HepG2 (cell line): ENCODE results near the gene MRPL38. TPM values are rescaled to one million over a fixed set of nuclear protein-coding genes. Genes with fewer than 3 reads are reported as not detected.
A peak's percentile ranks its signal among the peaks of the same experiment; 100 is the strongest.

ENCODE experiments used
- DNMT3B ChIP-seq: conservative IDR thresholded peaks from 2 replicates; pipeline ENCODE4 v1.6.1; 2016; ENCODE audit warnings: missing biosample characterization, control low read depth
- EHMT2 ChIP-seq: fragments of 200-600 bp; sonication (generic); IDR thresholded peaks from 2 replicates; pipeline ENCODE4 v1.7.0; 2017; ENCODE audit warnings: antibody characterized with exemption, low read depth, low read length, borderline replicate concordance
- FOXO4 ChIP-seq: sonication (generic); formaldehyde crosslinking; conservative IDR thresholded peaks from 2 replicates; pipeline ENCODE4 v1.8.1; 2023; ENCODE audit warnings: missing genetic modification reagents
- KDM3A ChIP-seq: IDR thresholded peaks from 2 replicates; pipeline ENCODE4 v1.6.1; 2018; ENCODE audit warnings: low read depth, missing compliant biosample characterization
- KLF6 ChIP-seq: IDR thresholded peaks from 2 replicates; pipeline ENCODE4 v1.8.0; 2016; ENCODE audit warnings: missing biosample characterization, missing genetic modification reagents
- MED8 ChIP-seq: sonication (generic); formaldehyde crosslinking; IDR thresholded peaks from 2 replicates; pipeline ENCODE4 v1.8.1; 2023; ENCODE audit warnings: mild to moderate bottlenecking, missing genetic modification reagents; ENCODE audit not compliant: insufficient replicate concordance
- NCOA1 ChIP-seq: sonication (generic); formaldehyde crosslinking; IDR thresholded peaks from 2 replicates; pipeline ENCODE4 v1.9.0; 2021; ENCODE audit warnings: missing genetic modification reagents
- POGZ ChIP-seq: sonication (generic); formaldehyde crosslinking; IDR thresholded peaks from 2 replicates; pipeline ENCODE4 v1.4.0; 2020; ENCODE audit warnings: mild to moderate bottlenecking, missing genetic modification reagents
- RBFOX2 ChIP-seq: fragments of 200-400 bp; formaldehyde crosslinking; IDR thresholded peaks from 2 replicates; pipeline ENCODE4 v1.6.1; 2017; ENCODE audit warnings: low read depth, mild to moderate bottlenecking, low read length
- U2AF1 ChIP-seq: fragments of 200-400 bp; formaldehyde crosslinking; optimal IDR thresholded peaks from 2 replicates; pipeline ENCODE3; 2017; ENCODE audit warnings: mild to moderate bottlenecking, low read depth, low read length
- ZBTB42 ChIP-seq: sonication (generic); formaldehyde crosslinking; IDR thresholded peaks from 2 replicates; pipeline ENCODE4 v1.5.0; 2020; ENCODE audit warnings: mild to moderate bottlenecking, missing genetic modification reagents
- ZNF501 ChIP-seq: sonication (generic); formaldehyde crosslinking; IDR thresholded peaks from 2 replicates; pipeline ENCODE4 v1.5.1; 2020; ENCODE audit warnings: mild to moderate bottlenecking, moderate library complexity, missing genetic modification reagents
- ZNF503 ChIP-seq: sonication (generic); formaldehyde crosslinking; IDR thresholded peaks from 2 replicates; pipeline ENCODE4 v1.4.0; 2020; ENCODE audit warnings: missing genetic modification reagents
- ZNF646 ChIP-seq: sonication (generic); formaldehyde crosslinking; IDR thresholded peaks from 2 replicates; pipeline ENCODE4 v1.9.0; 2021; ENCODE audit warnings: mild to moderate bottlenecking, missing genetic modification reagents
- polyA plus RNA-seq, 8 experiments: library from polyadenylated mRNA; depleted of rRNA in 3 of 8; stranded (reverse) in 7 of 8; unstranded in 1 of 8; fragments of >200 nt; fragmentation: Illumina TruSeq in 4 of 8; extraction: Trizol in 4 of 8; gene quantifications; 2 replicates each; pipeline versions ENCODE4 v1.2.1 to v1.2.3, GENCODE V29; 2011 to 2016; ENCODE audit warnings: low read depth in 4 of 8, missing spikeins in 1 of 8, mixed read lengths in 1 of 8; ENCODE audit not compliant: insufficient read depth in 1 of 8
- total RNA-seq, 5 experiments: library from RNA; depleted of rRNA; stranded (reverse); fragments of >200 nt; fragmentation: Illumina TruSeq; extraction: Trizol; gene quantifications; 2 replicates each; pipeline ENCODE4 v1.2.3, GENCODE V29; 2016; ENCODE audit warnings: low read depth in 1 of 5
- TF ChIP-seq, protein P1 (sequence below): fragments of 450-650 bp; IDR thresholded peaks from 2 replicates; pipeline ENCODE4 v1.6.1; 2016
- TF ChIP-seq, protein P2 (sequence below): sonication (generic); formaldehyde crosslinking; IDR thresholded peaks from 2 replicates; pipeline ENCODE4 v1.4.0; 2020; ENCODE audit warnings: missing genetic modification reagents, low read depth, mild to moderate bottlenecking, borderline replicate concordance

The MRPL38 gene
- total and polyA plus RNA-seq, 2 of the 13 experiments (the other 11 are each of a cell fraction or from before 2014, with no cell fraction given): 83.7 to 125 TPM

GRCh38 chr17:75869282-75870141, 35.2 kb downstream of the MRPL38 start (continued):
- no peak; the same call in 1 of the 2 replicates for TF ChIP-seq ZNF646 (CRISPR knock-in tag)
- peak; percentile 81 for TF ChIP-seq RBFOX2
- TF ChIP-seq POGZ (CRISPR knock-in tag): no peak
- TF ChIP-seq ZNF501 (CRISPR knock-in tag): peak; percentile 45; the same call in 1 of the 2 replicates
- TF ChIP-seq FOXO4 (CRISPR knock-in tag): no peak
- TF ChIP-seq EHMT2: no peak
- TF ChIP-seq KLF6 (CRISPR knock-in tag): peak; percentile 93
- peak; percentile 41 for TF ChIP-seq U2AF1
- TF ChIP-seq, protein P1, sequence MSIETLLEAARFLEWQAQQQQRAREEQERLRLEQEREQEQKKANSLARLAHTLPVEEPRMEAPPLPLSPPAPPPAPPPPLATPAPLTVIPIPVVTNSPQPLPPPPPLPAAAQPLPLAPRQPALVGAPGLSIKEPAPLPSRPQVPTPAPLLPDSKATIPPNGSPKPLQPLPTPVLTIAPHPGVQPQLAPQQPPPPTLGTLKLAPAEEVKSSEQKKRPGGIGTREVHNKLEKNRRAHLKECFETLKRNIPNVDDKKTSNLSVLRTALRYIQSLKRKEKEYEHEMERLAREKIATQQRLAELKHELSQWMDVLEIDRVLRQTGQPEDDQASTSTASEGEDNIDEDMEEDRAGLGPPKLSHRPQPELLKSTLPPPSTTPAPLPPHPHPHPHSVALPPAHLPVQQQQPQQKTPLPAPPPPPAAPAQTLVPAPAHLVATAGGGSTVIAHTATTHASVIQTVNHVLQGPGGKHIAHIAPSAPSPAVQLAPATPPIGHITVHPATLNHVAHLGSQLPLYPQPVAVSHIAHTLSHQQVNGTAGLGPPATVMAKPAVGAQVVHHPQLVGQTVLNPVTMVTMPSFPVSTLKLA: peak; percentile 49; the same call in 1 of the 2 replicates
- TF ChIP-seq KDM3A: no peak
- peak; percentile 86; the same call in 1 of the 2 replicates for TF ChIP-seq ZBTB42 (CRISPR knock-in tag)
- no peak for TF ChIP-seq ZNF503 (CRISPR knock-in tag)
- peak; percentile 62; the same call in 1 of the 2 replicates for TF ChIP-seq DNMT3B
- peak; percentile 19 for TF ChIP-seq MED8 (CRISPR knock-in tag)
- TF ChIP-seq, protein P2, sequence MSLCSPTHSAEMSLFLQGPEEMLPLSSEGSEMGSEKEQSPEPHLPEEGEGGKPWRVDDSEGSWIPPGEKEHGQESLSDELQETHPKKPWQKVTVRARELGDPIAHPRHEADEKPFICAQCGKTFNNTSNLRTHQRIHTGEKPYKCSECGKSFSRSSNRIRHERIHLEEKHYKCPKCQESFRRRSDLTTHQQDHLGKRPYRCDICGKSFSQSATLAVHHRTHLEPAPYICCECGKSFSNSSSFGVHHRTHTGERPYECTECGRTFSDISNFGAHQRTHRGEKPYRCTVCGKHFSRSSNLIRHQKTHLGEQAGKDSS (CRISPR knock-in tag): peak; percentile 85; the same call in 1 of the 2 replicates
- TF ChIP-seq NCOA1 (CRISPR knock-in tag): no peak
